Gastrocnemius medialis (tissue), 4 donors: ENCODE results near the gene LEP.

Experiments
- POLR2A ChIP-seq, 2 donors: fragments of 450-650 bp; IDR thresholded peaks; one replicate each; pipeline ENCODE4 v1.6.1; 2017; ENCODE audit warnings: antibody characterized with exemption in 2 of 2, mild to moderate bottlenecking in 2 of 2, moderate library complexity in 2 of 2
- TF ChIP-seq, protein P1 (sequence below), 5 experiments: fragments of 450-650 bp in 3 of 5; fragments of 200-600 bp in 2 of 5; sonication (generic) in 2 of 5; IDR thresholded peaks in 4 of 5; conservative IDR thresholded peaks in 1 of 5; 1 replicate in 4 of 5; 2 replicates in 1 of 5; pipeline ENCODE4 v1.5.1; 2016 to 2019; ENCODE audit warnings: antibody characterized with exemption in 5 of 5, mild to moderate bottlenecking in 3 of 5, moderate library complexity in 3 of 5

- TF ChIP-seq, protein P1, sequence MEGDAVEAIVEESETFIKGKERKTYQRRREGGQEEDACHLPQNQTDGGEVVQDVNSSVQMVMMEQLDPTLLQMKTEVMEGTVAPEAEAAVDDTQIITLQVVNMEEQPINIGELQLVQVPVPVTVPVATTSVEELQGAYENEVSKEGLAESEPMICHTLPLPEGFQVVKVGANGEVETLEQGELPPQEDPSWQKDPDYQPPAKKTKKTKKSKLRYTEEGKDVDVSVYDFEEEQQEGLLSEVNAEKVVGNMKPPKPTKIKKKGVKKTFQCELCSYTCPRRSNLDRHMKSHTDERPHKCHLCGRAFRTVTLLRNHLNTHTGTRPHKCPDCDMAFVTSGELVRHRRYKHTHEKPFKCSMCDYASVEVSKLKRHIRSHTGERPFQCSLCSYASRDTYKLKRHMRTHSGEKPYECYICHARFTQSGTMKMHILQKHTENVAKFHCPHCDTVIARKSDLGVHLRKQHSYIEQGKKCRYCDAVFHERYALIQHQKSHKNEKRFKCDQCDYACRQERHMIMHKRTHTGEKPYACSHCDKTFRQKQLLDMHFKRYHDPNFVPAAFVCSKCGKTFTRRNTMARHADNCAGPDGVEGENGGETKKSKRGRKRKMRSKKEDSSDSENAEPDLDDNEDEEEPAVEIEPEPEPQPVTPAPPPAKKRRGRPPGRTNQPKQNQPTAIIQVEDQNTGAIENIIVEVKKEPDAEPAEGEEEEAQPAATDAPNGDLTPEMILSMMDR (IDR thresholded peaks at IDR 0.05 in 4 of 5, conservative IDR thresholded peaks at IDR 0.05 in 1 of 5) = no peak
- TF ChIP-seq POLR2A (IDR thresholded peaks at IDR 0.05) = no peak
These were observed 5.6 kb upstream of the LEP start for GRCh38 chr7:128235471-128235870.
